Mesendoderm (in vitro differentiated cells): Measurements from ENCODE around the gene KIF21B.

Source experiments
- DNase-seq: peaks from one replicate; pipeline ENCODE4 v3.0.0; 2013
- H2AK5ac ChIP-seq: 2 replicates; pipeline ENCODE4 v1.6.1; 2013; ENCODE audit warnings: low read length, inconsistent platforms
- H2BK120ac ChIP-seq: 2 replicates; pipeline ENCODE4 v1.6.1; 2013; ENCODE audit warnings: low read depth, mild to moderate bottlenecking, low read length, moderate library complexity, mixed read lengths
- H2BK15ac ChIP-seq: replicated peaks from 2 replicates; pipeline ENCODE4 v1.6.1; 2013; ENCODE audit warnings: low read depth, mild to moderate bottlenecking, moderate library complexity
- H2BK5ac ChIP-seq: 2 replicates; pipeline ENCODE4 v1.6.1; 2013; ENCODE audit warnings: low read length, inconsistent platforms
- H3K18ac ChIP-seq: 2 replicates; pipeline ENCODE4 v1.6.1; 2013; ENCODE audit warnings: mild to moderate bottlenecking, low read length, mixed read lengths
- H3K23ac ChIP-seq: one replicate; pipeline ENCODE4 v1.6.1; 2013; ENCODE audit warnings: low read length
- H3K27ac ChIP-seq: 2 replicates; pipeline ENCODE4 v1.5.1; 2013; ENCODE audit warnings: low read depth, mild to moderate bottlenecking, inconsistent platforms, low read length, moderate library complexity
- H3K27me3 ChIP-seq: 2 replicates; pipeline ENCODE4 v1.6.1; 2013; ENCODE audit warnings: low read length, control low read depth, mild to moderate bottlenecking, inconsistent platforms; ENCODE audit not compliant: insufficient read depth, poor library complexity
- H3K36me3 ChIP-seq: 2 replicates; pipeline ENCODE4 v1.6.1; 2013; ENCODE audit warnings: low read length, inconsistent platforms; ENCODE audit not compliant: control insufficient read depth, insufficient read depth
- H3K4ac ChIP-seq: one replicate; pipeline ENCODE4 v1.6.1; 2013; ENCODE audit warnings: low read depth, mild to moderate bottlenecking, low read length, moderate library complexity
- H3K4me1 ChIP-seq: 2 replicates; pipeline ENCODE4 v1.6.1; 2013; ENCODE audit warnings: low read depth, low read length, inconsistent platforms; ENCODE audit not compliant: control insufficient read depth
- H3K4me2 ChIP-seq: 2 replicates; pipeline ENCODE4 v1.6.1; 2013; ENCODE audit warnings: low read length
- H3K4me3 ChIP-seq: 2 replicates; pipeline ENCODE4 v1.5.1; 2013; ENCODE audit warnings: mild to moderate bottlenecking, low read length
- H3K56ac ChIP-seq: one replicate; pipeline ENCODE4 v1.6.1; 2013; ENCODE audit warnings: low read length
- H3K79me1 ChIP-seq: 2 replicates; pipeline ENCODE4 v1.6.1; 2013; ENCODE audit warnings: low read length, inconsistent platforms
- H3K79me2 ChIP-seq: 2 replicates; pipeline ENCODE4 v1.6.1; 2013; ENCODE audit warnings: mild to moderate bottlenecking, low read length; ENCODE audit not compliant: control insufficient read depth, insufficient read depth
- H3K9ac ChIP-seq: 2 replicates; pipeline ENCODE4 v1.6.1; 2013; ENCODE audit warnings: low read length, inconsistent platforms
- H4K5ac ChIP-seq: one replicate; pipeline ENCODE4 v1.6.1; 2013; ENCODE audit warnings: low read length
- H4K8ac ChIP-seq: one replicate; pipeline ENCODE4 v1.6.1; 2013; ENCODE audit warnings: low read depth, mild to moderate bottlenecking, control low read depth, low read length, moderate library complexity
- WGBS: extraction: QIAGEN DNeasy Blood & Tissue Kit; methylation state at CpG from one replicate; pipeline ENCODE4 v1.1.7; 2013; ENCODE audit warnings: low lambda C conversion rate, missing lambda C conversion rate; ENCODE audit not compliant: insufficient coverage; ENCODE audit errors: extremely low coverage; 5-methylcytosine and 5-hydroxymethylcytosine counted together

Gene KIF21B

GRCh38 chr1:201065686-201066085 is 42.2 kb upstream of the KIF21B start:
- Histone ChIP-seq H2BK15ac (no peak overlapping the region), H3K18ac (no peak overlapping the region), H3K4ac (no peak overlapping the region), H3K56ac (no peak overlapping the region), H3K27ac (no peak overlapping the region), H3K4me3 (no peak overlapping the region), H2BK5ac (no peak overlapping the region), H2AK5ac (no peak overlapping the region), H3K79me2 (no peaks in the 10 kb centered on the region), H3K4me1 (peaks cover 2% of the 10 kb centered on the region), H3K4me2 (no peak overlapping the region), H3K36me3 (no peaks in the 10 kb centered on the region), H3K79me1 (no peaks in the 10 kb centered on the region), H3K27me3 (no peaks in the 10 kb centered on the region), H2BK120ac (no peak overlapping the region), H3K23ac (no peak overlapping the region), H4K8ac (no peak overlapping the region), H4K5ac (no peak overlapping the region), H3K9ac (no peak overlapping the region)
- DNase-seq = no peak
- WGBS = no CpG with 5 or more reads among the region's 10 CpGs

GRCh38 chr1:201064806-201065205 is 41.3 kb upstream of the KIF21B start:
- Histone ChIP-seq H2BK5ac (no peak overlapping the region), H3K27me3 (no peaks in the 10 kb centered on the region)

GRCh38 chr1:201063145-201063544 is 39.6 kb upstream of the KIF21B start:
- no peak overlapping the region for H3K9ac ChIP-seq
- H2BK15ac ChIP-seq = no peak overlapping the region
- no peaks in the 10 kb centered on the region for H3K79me1 ChIP-seq
- no peak overlapping the region for H3K4me2 ChIP-seq
- no peak overlapping the region for H3K23ac ChIP-seq
- no peak overlapping the region for H4K8ac ChIP-seq
- no peaks in the 10 kb centered on the region for H3K36me3 ChIP-seq
- H4K5ac ChIP-seq = no peak overlapping the region
- H3K4ac ChIP-seq = no peak overlapping the region
- DNase-seq = no peak
- no peaks in the 10 kb centered on the region for H3K79me2 ChIP-seq
- H3K27me3 ChIP-seq = no peaks in the 10 kb centered on the region
- H3K27ac ChIP-seq = no peak overlapping the region
- no peak overlapping the region for H3K56ac ChIP-seq
- no peak overlapping the region for H2BK5ac ChIP-seq
- H2BK120ac ChIP-seq = no peak overlapping the region
- no peak overlapping the region for H2AK5ac ChIP-seq
- WGBS = no CpG with 5 or more reads among the region's 7 CpGs
- H3K4me1 ChIP-seq = peaks cover 10% of the 10 kb centered on the region
- no peak overlapping the region for H3K4me3 ChIP-seq
- H3K18ac ChIP-seq = no peak overlapping the region

More at GRCh38 chr1:201064806-201065205, 41.3 kb upstream of the KIF21B start:
- Histone ChIP-seq H2AK5ac (no peak overlapping the region), H3K36me3 (no peaks in the 10 kb centered on the region), H3K4me2 (no peak overlapping the region), H3K4me3 (no peak overlapping the region), H3K27ac (no peak overlapping the region), H3K23ac (no peak overlapping the region), H2BK120ac (no peak overlapping the region), H3K56ac (no peak overlapping the region), H3K79me1 (no peaks in the 10 kb centered on the region), H4K8ac (no peak overlapping the region), H3K4ac (no peak overlapping the region), H3K4me1 (peaks cover 2% of the 10 kb centered on the region), H2BK15ac (no peak overlapping the region), H3K18ac (no peak overlapping the region), H3K79me2 (no peaks in the 10 kb centered on the region), H3K9ac (no peak overlapping the region), H4K5ac (no peak overlapping the region)
- no peak for DNase-seq
- WGBS = no CpG with 5 or more reads among the region's 8 CpGs

GRCh38 chr1:201062511-201063091 is 39.1 kb upstream of the KIF21B start:
- Histone ChIP-seq H3K23ac (no peak overlapping the region), H2AK5ac (no peak overlapping the region), H3K79me2 (no peaks in the 10 kb centered on the region), H3K4me2 (no peak overlapping the region), H2BK15ac (no peak overlapping the region), H2BK5ac (no peak overlapping the region), H3K56ac (no peak overlapping the region), H4K8ac (no peak overlapping the region), H2BK120ac (no peak overlapping the region), H3K4me3 (no peak overlapping the region), H3K79me1 (no peaks in the 10 kb centered on the region), H3K27me3 (no peaks in the 10 kb centered on the region), H3K9ac (no peak overlapping the region), H3K4me1 (peaks cover 10% of the 10 kb centered on the region), H3K27ac (no peak overlapping the region), H3K4ac (no peak overlapping the region), H4K5ac (no peak overlapping the region), H3K18ac (no peak overlapping the region), H3K36me3 (no peaks in the 10 kb centered on the region)
- peak; percentile 68 for DNase-seq
- WGBS = no CpG with 5 or more reads among the region's 8 CpGs

DNA sequence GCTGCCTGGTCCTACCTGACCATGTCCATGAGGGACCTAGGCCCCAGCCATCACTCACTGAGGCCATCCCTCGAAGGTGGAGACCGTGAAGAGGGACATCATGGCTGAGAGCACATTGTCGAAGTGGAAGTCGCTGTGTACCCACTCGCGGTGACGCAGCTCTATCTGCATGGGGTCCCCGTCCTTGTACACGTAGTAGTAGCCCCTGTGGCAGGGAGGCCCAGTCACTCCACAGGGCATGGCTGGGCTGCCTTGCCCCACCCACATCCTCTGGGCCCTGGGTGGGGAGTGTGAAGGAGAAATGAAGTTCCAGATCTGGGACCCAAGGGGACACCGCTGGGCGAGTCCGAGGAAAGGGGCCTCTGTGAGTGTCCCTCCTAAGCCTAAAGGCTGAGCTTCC is 38.4 kb upstream of the KIF21B start:
- Histone ChIP-seq H4K5ac (no peak overlapping the region), H3K4ac (no peak overlapping the region), H3K56ac (no peak overlapping the region), H3K79me2 (no peaks in the 10 kb centered on the region), H3K9ac (no peak overlapping the region), H3K27ac (no peak overlapping the region), H3K4me2 (no peak overlapping the region), H2AK5ac (no peak overlapping the region), H3K18ac (no peak overlapping the region), H3K23ac (no peak overlapping the region), H2BK5ac (no peak overlapping the region), H3K79me1 (no peaks in the 10 kb centered on the region), H2BK120ac (no peak overlapping the region), H2BK15ac (no peak overlapping the region), H4K8ac (no peak overlapping the region), H3K4me1 (peaks cover 10% of the 10 kb centered on the region), H3K4me3 (no peak overlapping the region), H3K36me3 (no peaks in the 10 kb centered on the region), H3K27me3 (no peaks in the 10 kb centered on the region)
- DNase-seq = no peak
- WGBS = no CpG with 5 or more reads among the region's 12 CpGs

- no peak overlapping the region for H3K9ac ChIP-seq
- no peak overlapping the region for H3K4ac ChIP-seq
- no peak overlapping the region for H3K23ac ChIP-seq
- H3K79me1 ChIP-seq = no peaks in the 10 kb centered on the region
- no peak overlapping the region for H4K5ac ChIP-seq
- no peak overlapping the region for H2BK5ac ChIP-seq
- no peak overlapping the region for H3K18ac ChIP-seq
- H2AK5ac ChIP-seq = no peak overlapping the region
- H3K4me1 ChIP-seq = peaks cover 10% of the 10 kb centered on the region
- H3K36me3 ChIP-seq = no peaks in the 10 kb centered on the region
- H3K79me2 ChIP-seq = no peaks in the 10 kb centered on the region
- no peak overlapping the region for H3K27ac ChIP-seq
- H3K27me3 ChIP-seq = no peaks in the 10 kb centered on the region
- H2BK15ac ChIP-seq = no peak overlapping the region
- no peak overlapping the region for H3K4me2 ChIP-seq
- no peak for DNase-seq
- no peak overlapping the region for H3K4me3 ChIP-seq
- no peak overlapping the region for H4K8ac ChIP-seq
- no CpG with 5 or more reads among the region's 4 CpGs for WGBS
- H2BK120ac ChIP-seq = no peak overlapping the region
- H3K56ac ChIP-seq = no peak overlapping the region
Observed at GRCh38 chr1:201061049-201061448, 37.5 kb upstream of the KIF21B start.
